Stimulated activated CD8-positive, alpha-beta memory T cell treated with anti-CD3 and anti-CD28 coated beads, Interleukin-2, amount 100 ng/mL, for 1 hour (primary cell): ENCODE results near the gene PRKCSH.
"Not testable (repeated sequence)": the region's sequence is repeated elsewhere in the genome, so short reads cannot be mapped to it uniquely, and the experiment has no call there.

Experiments used
- DNase-seq, 2 donors: peaks; one replicate each; pipeline ENCODE4 v3.0.0-alpha.2; 2020; ENCODE audit warnings: low read depth in 2 of 2

PRKCSH gene

GRCh38 chr19:11448923-11449554 is 13.6 kb downstream of the PRKCSH start:
- no peak for DNase-seq

GRCh38 chr19:11450570-11451326 is 15.3 kb downstream of the PRKCSH start:
- DNase-seq, result no peak

GRCh38 chr19:11451327-11451870 is 16.0 kb downstream of the PRKCSH start:
- DNase-seq, result no peak

- DNase-seq, result no peak
Observed at GRCh38 chr19:11451871-11452619, 16.6 kb downstream of the PRKCSH start.

- no peak for DNase-seq
Observed at GRCh38 chr19:11452620-11453310, 17.3 kb downstream of the PRKCSH start.

GRCh38 chr19:11453468-11454341 is 18.3 kb downstream of the PRKCSH start:
- DNase-seq, result no peak

GRCh38 chr19:11455233-11455554 is 19.8 kb downstream of the PRKCSH start:
- not testable (repeated sequence) for DNase-seq

- DNase-seq, result no peak
Observed at GRCh38 chr19:11456659-11457058, 21.2 kb downstream of the PRKCSH start.

GRCh38 chr19:11457115-11457514 is 21.7 kb downstream of the PRKCSH start:
- no peak for DNase-seq

GRCh38 chr19:11457831-11458230 is 22.4 kb downstream of the PRKCSH start:
- no peak for DNase-seq

GRCh38 chr19:11458236-11458900 is 22.9 kb downstream of the PRKCSH start:
- DNase-seq, result no peak

- DNase-seq, result not testable (repeated sequence)
Observed at GRCh38 chr19:11458912-11459311, 23.5 kb downstream of the PRKCSH start.

GRCh38 chr19:11460207-11460606 is 24.8 kb downstream of the PRKCSH start:
- DNase-seq, result no peak

- DNase-seq, result no peak
Observed at GRCh38 chr19:11461453-11461852, 26.0 kb downstream of the PRKCSH start.

- DNase-seq, result no peak
Observed at GRCh38 chr19:11463391-11463790, 28.0 kb downstream of the PRKCSH start.

GRCh38 chr19:11464333-11465265 is 29.2 kb downstream of the PRKCSH start:
- no peak for DNase-seq

GRCh38 chr19:11465600-11465999 is 30.2 kb downstream of the PRKCSH start:
- no peak for DNase-seq

GRCh38 chr19:11468266-11468845 is 32.9 kb downstream of the PRKCSH start:
- DNase-seq, result not testable (repeated sequence)

- DNase-seq, result no peak
Observed at GRCh38 chr19:11473725-11474124, 38.3 kb downstream of the PRKCSH start.
